RWPE2 (cell line): ENCODE results near the gene SLC3A2.
A peak's percentile ranks its signal among the peaks of the same experiment; 100 is the strongest.

Source experiments
- ATAC-seq: fragments of 200-7000 bp; cut with Tn5 transposase; 3 replicates; pipeline ENCODE4 v1.9.1; 2021; ENCODE audit warnings: low read depth
- DNase-seq: peaks from one replicate; pipeline ENCODE4 v3.0.0-alpha.2; 2020; ENCODE audit warnings: low spot score
- H3K27ac ChIP-seq: fragments of 450-650 bp; 2 replicates; pipeline ENCODE4 v1.5.1; 2017; ENCODE audit warnings: mild to moderate bottlenecking; ENCODE audit not compliant: poor library complexity, severe bottlenecking
- H3K27me3 ChIP-seq: fragments of 250-450 bp; sonication (Bioruptor Pico); 2 replicates; pipeline ENCODE4 v1.5.1; 2021; ENCODE audit warnings: mild to moderate bottlenecking, moderate library complexity; ENCODE audit not compliant: insufficient read depth, poor library complexity, severe bottlenecking
- H3K36me3 ChIP-seq: fragments of 250-450 bp; sonication (Bioruptor Pico); 2 replicates; pipeline ENCODE4 v1.5.1; 2020; ENCODE audit warnings: low read depth, mild to moderate bottlenecking, moderate library complexity
- H3K4me1 ChIP-seq: fragments of 250-450 bp; sonication (Bioruptor Pico); 2 replicates; pipeline ENCODE4 v1.5.1; 2021; ENCODE audit warnings: mild to moderate bottlenecking, moderate library complexity; ENCODE audit not compliant: insufficient read depth, poor library complexity, severe bottlenecking
- H3K4me3 ChIP-seq: fragments of 250-450 bp; sonication (Bioruptor Pico); 2 replicates; pipeline ENCODE4 v1.5.1; 2021; ENCODE audit warnings: mild to moderate bottlenecking, moderate library complexity; ENCODE audit not compliant: severe bottlenecking
- H3K9me3 ChIP-seq: fragments of 250-450 bp; sonication (Bioruptor Pico); 2 replicates; pipeline ENCODE4 v1.5.1; 2021; ENCODE audit warnings: mild to moderate bottlenecking, moderate library complexity; ENCODE audit not compliant: severe bottlenecking
- TF ChIP-seq, protein P1 (sequence below): fragments of 450-650 bp; IDR thresholded peaks from one replicate; pipeline ENCODE4 v1.5.1; 2017; ENCODE audit warnings: mild to moderate bottlenecking, moderate library complexity; ENCODE audit not compliant: poor library complexity, severe bottlenecking

SLC3A2 gene

DNA sequence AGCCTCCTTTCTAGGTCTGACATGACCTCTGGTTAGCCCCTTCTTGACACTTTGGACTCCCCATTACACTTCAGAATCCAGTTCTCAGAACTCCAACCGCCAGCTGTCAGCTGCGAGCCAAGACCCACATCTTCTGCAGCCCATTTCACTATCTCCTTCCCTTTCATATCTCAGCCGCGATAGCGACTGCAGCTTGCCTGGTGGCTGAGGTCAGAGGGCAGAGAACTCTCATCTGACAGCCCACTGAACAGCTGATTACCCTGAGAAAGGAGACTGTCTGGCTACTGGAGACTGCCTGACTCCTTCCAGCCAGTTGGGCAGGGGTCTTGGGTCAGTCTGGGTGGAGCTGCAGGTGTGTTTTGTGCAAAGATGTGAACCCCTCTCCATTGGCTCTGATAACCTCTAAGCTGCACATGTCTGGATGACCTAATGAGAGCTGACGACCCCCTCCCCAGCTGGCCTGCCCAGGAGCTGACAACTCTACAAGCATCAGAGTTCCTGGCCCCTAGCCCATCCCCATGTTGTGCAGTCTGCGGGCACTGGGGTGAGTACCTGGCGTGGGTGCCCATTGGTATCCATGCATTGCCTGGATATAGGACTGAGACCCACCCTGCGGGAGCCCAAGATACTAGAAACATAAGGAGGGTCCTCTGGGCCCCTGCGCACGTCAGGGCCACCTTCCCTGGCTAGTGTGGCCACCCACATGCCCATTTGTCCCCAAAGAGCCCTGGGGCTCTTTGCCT, 39.4 kb downstream of the SLC3A2 start:
- Histone ChIP-seq H3K4me3 (no peak overlapping the region), H3K27ac (no peak overlapping the region), H3K4me1 (no peaks in the 10 kb centered on the region), H3K27me3 (peaks cover 48% of the 10 kb centered on the region), H3K9me3 (no peaks in the 10 kb centered on the region), H3K36me3 (no peaks in the 10 kb centered on the region)
- no peak for ATAC-seq
- no peak for DNase-seq
- TF ChIP-seq, protein P1, sequence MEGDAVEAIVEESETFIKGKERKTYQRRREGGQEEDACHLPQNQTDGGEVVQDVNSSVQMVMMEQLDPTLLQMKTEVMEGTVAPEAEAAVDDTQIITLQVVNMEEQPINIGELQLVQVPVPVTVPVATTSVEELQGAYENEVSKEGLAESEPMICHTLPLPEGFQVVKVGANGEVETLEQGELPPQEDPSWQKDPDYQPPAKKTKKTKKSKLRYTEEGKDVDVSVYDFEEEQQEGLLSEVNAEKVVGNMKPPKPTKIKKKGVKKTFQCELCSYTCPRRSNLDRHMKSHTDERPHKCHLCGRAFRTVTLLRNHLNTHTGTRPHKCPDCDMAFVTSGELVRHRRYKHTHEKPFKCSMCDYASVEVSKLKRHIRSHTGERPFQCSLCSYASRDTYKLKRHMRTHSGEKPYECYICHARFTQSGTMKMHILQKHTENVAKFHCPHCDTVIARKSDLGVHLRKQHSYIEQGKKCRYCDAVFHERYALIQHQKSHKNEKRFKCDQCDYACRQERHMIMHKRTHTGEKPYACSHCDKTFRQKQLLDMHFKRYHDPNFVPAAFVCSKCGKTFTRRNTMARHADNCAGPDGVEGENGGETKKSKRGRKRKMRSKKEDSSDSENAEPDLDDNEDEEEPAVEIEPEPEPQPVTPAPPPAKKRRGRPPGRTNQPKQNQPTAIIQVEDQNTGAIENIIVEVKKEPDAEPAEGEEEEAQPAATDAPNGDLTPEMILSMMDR = no peak

DNA sequence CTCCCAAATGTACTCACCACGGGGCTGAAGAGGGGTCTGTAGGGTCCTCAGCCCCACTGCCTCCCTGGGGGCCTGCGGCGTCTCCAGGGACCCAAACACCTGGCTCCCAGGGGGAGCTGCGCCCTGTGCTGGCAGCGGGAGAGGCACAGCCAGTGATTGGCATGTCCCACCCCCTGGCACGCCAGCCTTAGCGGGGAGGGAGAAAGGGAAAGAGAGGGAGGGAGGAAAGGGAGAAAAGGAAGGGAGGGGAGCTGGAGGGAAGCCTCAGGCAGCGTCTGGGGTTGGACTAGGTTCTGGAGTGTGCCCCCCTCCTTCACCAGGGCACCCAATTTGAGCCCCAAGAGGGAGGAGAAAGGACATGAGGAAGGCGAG, 40.5 kb downstream of the SLC3A2 start, which contains the start of gene CHRM1:
Gene CHRM1, minus strand, starts transcription at position 163 of the 372 bp plus-strand sequence. CDS start 10,263 bp downstream, outside the sequence.
- Histone ChIP-seq H3K27me3 (peaks cover 59% of the 10 kb centered on the region), H3K9me3 (no peaks in the 10 kb centered on the region), H3K36me3 (no peaks in the 10 kb centered on the region), H3K27ac (no peak within 1 kb of the TSS), H3K4me3 (no peak within 1 kb of the TSS), H3K4me1 (no peaks in the 10 kb centered on the region)
- ATAC-seq (0 out of 3 replicates have a peak, but pooled peaks have one; percentile 6), DNase-seq (no peak)
- TF ChIP-seq, protein P1 = no peak

DNA sequence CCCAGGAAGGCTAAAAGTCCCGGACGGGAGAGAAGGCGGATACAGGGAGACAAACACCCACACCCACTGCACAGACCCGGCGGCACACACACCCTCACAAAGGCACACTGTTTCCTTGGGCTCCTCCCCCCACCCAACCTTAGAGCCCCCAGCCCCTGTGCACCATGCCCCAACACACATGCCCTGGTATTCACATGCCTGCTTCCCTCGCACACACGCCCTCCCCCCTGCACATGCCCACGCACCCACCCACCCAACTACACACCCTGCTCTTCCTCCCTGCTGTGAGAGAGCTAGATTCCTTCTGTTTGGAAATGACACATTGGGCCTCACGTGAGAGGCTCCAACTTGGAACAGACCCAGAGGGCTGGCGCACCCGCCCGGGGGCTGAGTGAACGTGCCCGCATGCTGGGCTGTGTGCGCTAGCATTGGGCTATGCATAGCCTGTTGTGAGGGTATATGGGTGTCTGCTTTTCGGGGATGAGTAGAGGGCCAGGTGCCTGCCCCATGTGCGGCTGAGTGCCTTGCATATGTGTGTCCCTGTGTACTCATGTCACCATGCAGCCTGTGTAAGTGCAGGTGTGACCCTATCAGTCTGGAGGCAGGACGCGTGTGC, 41.0 kb downstream of the SLC3A2 start:
- Histone ChIP-seq H3K4me3 (no peak overlapping the region), H3K27ac (no peak overlapping the region), H3K4me1 (no peaks in the 10 kb centered on the region), H3K27me3 (peaks cover 64% of the 10 kb centered on the region), H3K36me3 (no peaks in the 10 kb centered on the region), H3K9me3 (no peaks in the 10 kb centered on the region)
- TF ChIP-seq, protein P1 = no peak
- ATAC-seq (peak; percentile 28; the same call in 2 of the 3 replicates), DNase-seq (no peak)

DNA sequence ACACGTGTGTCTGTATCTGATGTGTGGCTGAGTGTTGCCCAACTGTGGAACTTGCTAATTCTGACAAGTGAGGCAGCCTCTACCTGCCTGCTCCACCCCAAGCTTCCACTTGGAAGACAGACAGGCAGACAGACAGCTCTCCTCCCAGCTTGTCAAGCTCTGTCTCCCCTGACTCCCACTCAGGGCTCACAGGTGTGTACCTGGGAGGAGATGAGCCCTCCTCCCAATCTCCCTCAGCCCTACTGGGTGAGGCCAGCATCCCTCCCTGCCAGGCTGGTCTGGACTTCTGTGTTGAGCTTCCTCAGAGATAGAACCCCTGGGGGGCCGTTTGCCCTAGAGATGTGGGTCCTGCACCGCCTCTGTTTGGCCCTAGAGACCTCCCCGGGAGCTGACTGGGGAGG, 41.5 kb downstream of the SLC3A2 start:
- H3K9me3 ChIP-seq = no peaks in the 10 kb centered on the region
- DNase-seq = no peak
- no peaks in the 10 kb centered on the region for H3K36me3 ChIP-seq
- TF ChIP-seq, protein P1 = no peak
- H3K4me1 ChIP-seq = no peaks in the 10 kb centered on the region
- H3K27me3 ChIP-seq = peaks cover 69% of the 10 kb centered on the region
- H3K27ac ChIP-seq = no peak overlapping the region
- H3K4me3 ChIP-seq = no peak overlapping the region
- peak; percentile 39 for ATAC-seq
